Fibroblast of pulmonary artery (primary cell): ENCODE data around the gene MYH15.

Experiments used
- DNase-seq: peaks from one replicate; pipeline ENCODE4 v3.0.0-alpha.2; 2010; ENCODE audit warnings: low read depth
- H3K4me3 ChIP-seq: replicated peaks from 2 replicates; pipeline ENCODE4 v1.5.1; 2011; ENCODE audit warnings: low read depth, mild to moderate bottlenecking, control low read depth, low read length, moderate library complexity
- TF ChIP-seq, protein P1 (sequence below): IDR thresholded peaks from 2 replicates; pipeline ENCODE4 v1.5.1; 2011; ENCODE audit warnings: mild to moderate bottlenecking, control low read depth, low read length, inconsistent platforms; ENCODE audit errors: missing control alignments

The MYH15 gene

DNA sequence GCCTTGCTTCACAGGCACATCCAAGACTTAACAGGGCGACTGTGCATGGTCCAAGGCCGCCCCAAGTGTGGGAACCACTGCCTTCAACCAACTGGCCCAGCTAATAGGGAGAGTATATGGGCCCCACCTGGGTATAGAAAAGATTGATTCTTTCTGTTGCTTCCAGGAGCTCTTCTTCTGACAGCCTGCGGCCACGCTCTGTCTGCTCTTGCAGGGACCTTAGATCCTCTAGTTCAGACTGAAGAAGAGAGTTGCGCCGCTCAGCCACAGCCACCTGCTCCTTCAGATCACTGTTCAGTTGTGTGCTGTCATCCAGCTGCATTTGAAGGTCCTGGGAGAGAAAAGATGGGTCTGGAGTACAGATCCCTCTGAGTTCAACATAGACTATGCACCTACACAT, 111.9 kb downstream of the MYH15 start:
- no peak overlapping the region for H3K4me3 ChIP-seq
- TF ChIP-seq, protein P1, sequence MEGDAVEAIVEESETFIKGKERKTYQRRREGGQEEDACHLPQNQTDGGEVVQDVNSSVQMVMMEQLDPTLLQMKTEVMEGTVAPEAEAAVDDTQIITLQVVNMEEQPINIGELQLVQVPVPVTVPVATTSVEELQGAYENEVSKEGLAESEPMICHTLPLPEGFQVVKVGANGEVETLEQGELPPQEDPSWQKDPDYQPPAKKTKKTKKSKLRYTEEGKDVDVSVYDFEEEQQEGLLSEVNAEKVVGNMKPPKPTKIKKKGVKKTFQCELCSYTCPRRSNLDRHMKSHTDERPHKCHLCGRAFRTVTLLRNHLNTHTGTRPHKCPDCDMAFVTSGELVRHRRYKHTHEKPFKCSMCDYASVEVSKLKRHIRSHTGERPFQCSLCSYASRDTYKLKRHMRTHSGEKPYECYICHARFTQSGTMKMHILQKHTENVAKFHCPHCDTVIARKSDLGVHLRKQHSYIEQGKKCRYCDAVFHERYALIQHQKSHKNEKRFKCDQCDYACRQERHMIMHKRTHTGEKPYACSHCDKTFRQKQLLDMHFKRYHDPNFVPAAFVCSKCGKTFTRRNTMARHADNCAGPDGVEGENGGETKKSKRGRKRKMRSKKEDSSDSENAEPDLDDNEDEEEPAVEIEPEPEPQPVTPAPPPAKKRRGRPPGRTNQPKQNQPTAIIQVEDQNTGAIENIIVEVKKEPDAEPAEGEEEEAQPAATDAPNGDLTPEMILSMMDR = no peak
- no peak for DNase-seq

DNA sequence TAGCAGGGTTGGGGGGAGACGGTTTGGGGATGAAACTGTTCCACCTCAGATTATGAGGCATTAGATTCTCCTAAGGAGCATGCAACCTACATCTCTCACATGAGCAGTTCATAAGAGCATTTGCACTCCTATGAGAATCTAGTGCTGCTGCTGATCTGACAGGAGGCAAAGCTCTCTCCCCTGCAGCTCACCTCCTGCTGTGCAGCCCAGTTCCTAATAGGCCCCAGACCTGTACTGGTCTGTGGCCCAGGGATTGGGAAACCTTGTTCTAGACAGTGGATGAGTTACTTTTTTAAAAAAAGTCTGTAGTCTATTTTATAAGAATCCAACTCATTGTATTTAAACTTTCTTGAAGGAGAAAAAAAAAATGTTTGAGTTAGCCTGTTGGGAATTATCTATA, 114.1 kb downstream of the MYH15 start:
- DNase-seq = no peak
- TF ChIP-seq, protein P1 = no peak
- H3K4me3 ChIP-seq = no peak overlapping the region

DNA sequence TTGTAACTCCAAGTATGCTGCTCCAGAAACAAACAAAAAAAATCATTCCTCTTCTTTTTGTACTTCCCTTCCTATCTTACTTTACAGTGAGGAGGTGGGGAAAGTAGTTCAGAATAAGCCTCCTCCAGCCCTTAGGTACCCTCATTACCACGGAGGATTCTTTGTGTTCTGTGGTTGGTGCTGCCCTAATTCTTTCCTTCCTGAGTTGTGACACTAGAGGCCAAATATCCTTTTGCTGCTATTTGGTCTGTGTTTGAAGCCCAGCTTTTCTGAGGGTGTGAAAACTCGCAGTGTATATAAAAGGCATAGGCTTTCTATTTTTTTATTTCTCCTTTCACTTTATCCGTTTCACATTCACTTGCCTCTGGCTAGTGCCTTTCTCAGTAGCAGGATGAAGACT, 115.8 kb downstream of the MYH15 start:
- TF ChIP-seq, protein P1 = no peak
- no peak overlapping the region for H3K4me3 ChIP-seq
- no peak for DNase-seq

DNA sequence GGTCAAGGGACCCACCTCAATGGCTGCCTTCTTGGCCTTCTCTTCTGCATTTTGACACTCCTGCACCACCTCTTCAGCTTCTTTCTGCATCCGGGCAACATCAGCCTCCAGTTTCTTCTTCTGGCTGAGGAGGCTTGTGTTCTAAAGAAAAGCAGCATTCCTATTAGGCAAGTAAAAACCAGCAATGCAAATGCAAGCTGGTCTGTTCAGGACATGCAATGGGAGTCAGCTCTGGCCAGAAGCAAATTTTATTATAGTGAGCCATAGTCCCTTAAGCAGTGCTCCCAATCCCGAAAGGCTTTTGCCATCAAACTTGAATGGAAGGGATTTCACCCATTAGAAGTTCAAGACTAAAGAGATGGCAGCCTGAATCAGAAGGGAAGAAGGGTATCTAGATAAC, 116.4 kb downstream of the MYH15 start:
- no peak overlapping the region for H3K4me3 ChIP-seq
- TF ChIP-seq, protein P1 = no peak
- DNase-seq = no peak

DNA sequence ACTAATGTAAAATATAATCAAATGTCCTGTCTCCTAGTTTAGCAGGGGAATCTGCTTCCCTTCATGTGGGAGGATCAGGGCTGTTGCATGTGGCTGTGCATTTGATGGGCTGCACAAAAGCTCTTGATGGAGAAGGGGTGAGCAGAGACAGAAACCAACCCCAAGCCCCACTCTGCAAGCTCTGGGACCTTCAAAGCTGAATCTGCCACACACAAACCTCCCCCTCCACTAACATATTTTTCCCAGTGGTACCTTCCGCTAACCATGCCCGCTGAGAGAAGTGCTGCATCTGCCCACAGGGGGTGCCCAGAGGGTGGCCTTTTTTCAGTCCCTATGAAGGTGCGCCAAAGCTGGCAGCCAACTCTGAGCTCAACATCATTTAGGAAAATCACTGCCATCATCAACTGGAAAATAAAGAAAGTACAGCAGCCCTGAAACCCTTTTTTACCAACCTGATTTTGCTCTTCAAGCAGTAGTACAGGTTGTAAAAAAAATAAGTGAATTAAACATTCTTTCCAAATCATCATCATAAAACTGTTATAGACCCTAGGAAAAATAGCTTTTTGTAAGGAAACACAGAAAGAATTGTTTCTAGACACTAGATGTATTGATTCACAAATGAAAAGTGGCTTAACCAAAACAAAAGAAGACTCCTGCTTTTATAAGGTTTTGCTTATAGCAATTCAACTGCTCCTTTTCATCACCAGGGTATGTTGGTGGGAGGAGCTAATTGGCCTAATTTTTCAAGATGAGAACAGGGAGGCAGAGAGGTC, 117.1 kb downstream of the MYH15 start:
- TF ChIP-seq, protein P1 = no peak
- DNase-seq = no peak
- no peak overlapping the region for H3K4me3 ChIP-seq

DNA sequence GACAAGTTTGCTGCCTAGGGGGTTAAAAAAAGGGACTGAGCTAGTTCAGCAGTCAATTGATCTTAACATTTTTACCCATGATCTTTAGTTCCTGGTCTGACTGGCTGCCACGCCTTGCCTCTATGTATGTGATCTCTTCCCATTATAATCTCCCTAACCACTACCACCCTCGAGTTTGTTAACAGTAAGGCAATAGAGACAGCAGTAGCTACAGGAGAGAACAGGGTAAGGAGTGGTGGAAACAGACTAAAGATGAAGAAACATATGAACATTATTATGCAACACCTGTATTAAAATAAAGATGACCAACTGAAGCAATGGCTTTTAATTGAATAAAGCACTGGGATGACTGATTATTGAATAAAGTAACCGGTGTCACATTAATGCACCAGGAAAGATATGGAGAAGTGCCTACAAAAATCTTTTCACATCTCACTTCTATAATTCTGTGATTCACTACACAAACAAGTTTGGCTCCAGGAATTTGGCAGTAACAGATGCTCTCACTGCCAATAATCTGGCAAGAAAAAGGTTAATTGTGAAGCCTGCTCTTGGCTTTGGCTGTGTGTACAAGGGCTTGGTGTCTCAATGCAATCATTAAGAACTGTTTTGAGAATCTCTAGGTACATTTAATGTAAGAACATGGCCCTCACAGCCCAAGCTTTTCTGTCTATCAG, 118.3 kb downstream of the MYH15 start:
- peak; percentile 54 for DNase-seq
- no peak overlapping the region for H3K4me3 ChIP-seq
- TF ChIP-seq, protein P1 = no peak
